Hepatocyte (in vitro differentiated cells): ENCODE measurements around the gene AMH. TPM values are rescaled to one million over a fixed set of nuclear protein-coding genes. Genes with fewer than 3 reads are reported as not detected.
A peak's percentile ranks its signal among the peaks of the same experiment; 100 is the strongest.

Experiments used
- DNase-seq: peaks from one replicate; pipeline ENCODE4 v3.0.0-alpha.2; 2016; ENCODE audit warnings: low spot score
- H2AFZ ChIP-seq: fragments of 200-600 bp; sonication (generic); 2 replicates; pipeline ENCODE4 v1.6.0; 2016; ENCODE audit warnings: antibody characterized with exemption, mild to moderate bottlenecking
- H3K27ac ChIP-seq: fragments of 200-600 bp; sonication (generic); 2 replicates; pipeline ENCODE4 v1.5.1; 2016; ENCODE audit warnings: mild to moderate bottlenecking
- H3K27me3 ChIP-seq: fragments of 200-600 bp; sonication (generic); 2 replicates; pipeline ENCODE4 v1.6.1; 2016
- H3K36me3 ChIP-seq: fragments of 200-600 bp; sonication (generic); replicated peaks from 2 replicates; pipeline ENCODE4 v1.5.1; 2016; ENCODE audit warnings: low read depth; ENCODE audit not compliant: insufficient read depth
- H3K4me1 ChIP-seq: fragments of 200-600 bp; sonication (generic); 2 replicates; pipeline ENCODE4 v1.5.1; 2016; ENCODE audit warnings: mild to moderate bottlenecking, moderate library complexity; ENCODE audit not compliant: insufficient read depth
- H3K4me2 ChIP-seq: fragments of 200-600 bp; sonication (generic); 2 replicates; pipeline ENCODE4 v1.6.0; 2016
- H3K4me3 ChIP-seq: fragments of 200-600 bp; sonication (generic); 2 replicates; pipeline ENCODE4 v1.5.1; 2016; ENCODE audit warnings: mild to moderate bottlenecking
- H3K79me2 ChIP-seq: fragments of 200-600 bp; sonication (generic); 2 replicates; pipeline ENCODE4 v1.6.0; 2017; ENCODE audit warnings: mild to moderate bottlenecking
- H3K9me2 ChIP-seq: fragments of 200-600 bp; sonication (generic); replicated peaks from 2 replicates; pipeline ENCODE4 v1.6.0; 2017; ENCODE audit warnings: mild to moderate bottlenecking; ENCODE audit not compliant: insufficient read depth
- H3K9me3 ChIP-seq: fragments of 200-600 bp; sonication (generic); 2 replicates; pipeline ENCODE4 v1.5.1; 2016; ENCODE audit warnings: low read depth, mild to moderate bottlenecking
- H4K20me1 ChIP-seq: fragments of 200-600 bp; sonication (generic); 2 replicates; pipeline ENCODE4 v1.6.0; 2016; ENCODE audit warnings: mild to moderate bottlenecking; ENCODE audit not compliant: insufficient read depth, poor library complexity, severe bottlenecking
- CTCF ChIP-seq: fragments of 200-600 bp; sonication (generic); IDR thresholded peaks from 2 replicates; pipeline ENCODE4 v1.5.1; 2016; ENCODE audit warnings: antibody characterized with exemption, mild to moderate bottlenecking; ENCODE audit not compliant: poor library complexity
- EZH2 ChIP-seq: fragments of 200-600 bp; sonication (generic); IDR thresholded peaks from 2 replicates; pipeline ENCODE4 v1.6.1; 2016; ENCODE audit warnings: antibody characterized with exemption, mild to moderate bottlenecking, borderline replicate concordance
- EZH2phosphoT487 ChIP-seq: fragments of 200-600 bp; sonication (generic); IDR thresholded peaks from one replicate; pipeline ENCODE4 v1.6.1; 2018; ENCODE audit warnings: antibody characterized with exemption, mild to moderate bottlenecking, low read depth, moderate library complexity; ENCODE audit not compliant: unreplicated experiment, severe bottlenecking
- WGBS: methylation state at CpG from one replicate; pipeline ENCODE4 v1.1.6; 2016; ENCODE audit warnings: low lambda C conversion rate; ENCODE audit errors: missing lambda C conversion rate; 5-methylcytosine and 5-hydroxymethylcytosine counted together
- polyA plus RNA-seq: library from polyadenylated mRNA; unstranded; fragments of >200 nt; fragmentation: Nextera tagmentation; extraction: Ambion mirVana; gene quantifications from 2 replicates; pipeline ENCODE4 v1.2.1, GENCODE V29; 2016
- total RNA-seq: library from RNA; depleted of rRNA; stranded (reverse); fragments of >200 nt; gene quantifications from 2 replicates; pipeline ENCODE4 v1.2.3, GENCODE V29; 2014

AMH gene
- total and polyA plus RNA-seq, 2 experiments from 2014 or later, result 8.2 to 20.9 TPM

GRCh38 chr19:2235381-2236063, 13.6 kb upstream of the AMH start:
- H4K20me1 ChIP-seq, result peaks cover 24% of the 10 kb centered on the region
- no peaks in the 10 kb centered on the region for H3K36me3 ChIP-seq
- H3K4me3 ChIP-seq, result peak overlapping the region; percentile 82
- no peaks in the 10 kb centered on the region for H3K27me3 ChIP-seq
- TF ChIP-seq EZH2phosphoT487, result no peak
- TF ChIP-seq CTCF, result no peak
- no peak for TF ChIP-seq EZH2
- peak overlapping the region; percentile 97 for H3K27ac ChIP-seq
- DNase-seq, result peak; percentile 80
- no peaks in the 10 kb centered on the region for H3K9me2 ChIP-seq
- no peaks in the 10 kb centered on the region for H3K9me3 ChIP-seq
- under 1% methylated on average over 34 of the region's 48 CpGs for WGBS
- H2AFZ ChIP-seq, result peak overlapping the region; percentile 4
- H3K4me2 ChIP-seq, result peak overlapping the region; percentile 84
- peaks cover 77% of the 10 kb centered on the region for H3K79me2 ChIP-seq
- peaks cover 40% of the 10 kb centered on the region for H3K4me1 ChIP-seq

- H3K4me1 ChIP-seq, result peaks cover 45% of the 10 kb centered on the region
- TF ChIP-seq EZH2phosphoT487, result no peak
- no peak for TF ChIP-seq EZH2
- TF ChIP-seq CTCF, result no peak
- H3K79me2 ChIP-seq, result peaks cover 82% of the 10 kb centered on the region
- peak overlapping the region; percentile 97 for H3K27ac ChIP-seq
- peaks cover 29% of the 10 kb centered on the region for H4K20me1 ChIP-seq
- no peaks in the 10 kb centered on the region for H3K9me2 ChIP-seq
- under 1% methylated on average over 15 of the region's 28 CpGs for WGBS
- no peak for DNase-seq
- no peaks in the 10 kb centered on the region for H3K36me3 ChIP-seq
- H3K4me3 ChIP-seq, result peak overlapping the region; percentile 82
- peak overlapping the region; percentile 4 for H2AFZ ChIP-seq
- H3K27me3 ChIP-seq, result no peaks in the 10 kb centered on the region
- no peaks in the 10 kb centered on the region for H3K9me3 ChIP-seq
- peak overlapping the region; percentile 84 for H3K4me2 ChIP-seq
Measured at GRCh38 chr19:2236064-2236313, 13.1 kb upstream of the AMH start.

GRCh38 chr19:2236314-2237050, 12.6 kb upstream of the AMH start, which contains the start of the genes PLEKHJ1 and SF3A2:
PLEKHJ1 (minus strand) TSS chr19:2236329; CDS start chr19:2236248, 81 bp downstream.
SF3A2 (plus strand) TSS chr19:2236824; CDS start chr19:2243419, 6,595 bp downstream.
- Histone ChIP-seq H3K27me3 (no peaks in the 10 kb centered on the region), H4K20me1 (peaks cover 34% of the 10 kb centered on the region), H3K4me3 (peak within 1 kb of the TSS; percentile 82), H3K9me3 (no peaks in the 10 kb centered on the region), H3K4me1 (peaks cover 50% of the 10 kb centered on the region), H3K4me2 (peak within 1 kb of the TSS; percentile 84), H2AFZ (peak within 1 kb of the TSS; percentile 59), H3K9me2 (no peaks in the 10 kb centered on the region), H3K27ac (peak within 1 kb of the TSS; percentile 97), H3K36me3 (no peaks in the 10 kb centered on the region), H3K79me2 (peaks cover 85% of the 10 kb centered on the region)
- whole genome bisulfite sequencing, result under 1% methylated on average over 76 of the region's 80 CpGs
- peak; percentile 99 for DNase-seq
- TF ChIP-seq EZH2 (no peak), CTCF (peak; percentile 100)
